ENCODE measurements around the gene IGLL5. TPM values are rescaled to one million over a fixed set of nuclear protein-coding genes. Genes with fewer than 3 reads are reported as not detected.

IGLL5 gene
- total and polyA plus RNA-seq, 2 donors: 0.69 to 1.6 TPM

DNA sequence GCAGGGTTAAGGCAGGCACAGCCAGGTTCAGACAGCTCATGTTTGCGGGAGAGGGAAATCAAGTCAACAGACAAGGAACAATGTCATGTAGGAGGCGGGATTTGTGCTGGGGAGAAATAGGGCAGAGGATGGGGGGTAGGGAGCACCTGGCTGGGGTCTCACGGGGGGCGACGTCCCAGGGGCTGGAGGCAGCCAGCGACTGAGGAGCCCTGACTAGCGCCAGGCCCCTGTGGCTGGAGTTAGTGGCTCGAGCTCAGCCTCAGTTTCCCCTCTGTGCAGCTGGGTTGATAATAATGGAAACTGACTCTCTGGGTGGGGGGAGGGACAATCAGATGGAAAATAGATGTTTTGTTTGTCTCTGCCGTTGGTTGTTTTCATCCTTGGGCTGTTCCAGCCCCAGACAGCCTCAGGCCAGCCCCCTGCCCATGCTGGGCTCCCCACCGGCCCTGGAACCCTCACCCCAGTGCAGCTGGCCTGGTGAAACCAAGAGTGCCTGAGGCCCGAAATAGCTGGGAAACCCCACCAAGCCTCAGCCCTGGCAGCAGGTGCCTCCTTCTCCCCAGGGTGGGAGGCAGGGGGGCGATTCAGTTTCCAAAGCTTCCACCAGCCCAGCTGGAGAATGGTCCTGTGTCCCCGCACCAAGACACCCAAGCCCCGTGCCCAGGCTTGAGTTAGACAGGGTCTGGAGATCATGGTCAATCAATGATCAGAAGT is 44.1 kb downstream of the IGLL5 start:
- DNase-seq (ENCODE audit: extremely low spot score): no peak
- Histone ChIP-seq H3K4me3 (ENCODE audit: low read depth, low read length) (no peak overlapping the region), H3K36me3 (ENCODE audit: insufficient read depth) (no peaks in the 10 kb centered on the region), H3K27ac (ENCODE audit: low read depth) (no peak overlapping the region), H3K4me1 (ENCODE audit: insufficient read depth) (no peaks in the 10 kb centered on the region)
- WGBS: 89% methylated on average over 14 of the region's 14 CpGs

DNA sequence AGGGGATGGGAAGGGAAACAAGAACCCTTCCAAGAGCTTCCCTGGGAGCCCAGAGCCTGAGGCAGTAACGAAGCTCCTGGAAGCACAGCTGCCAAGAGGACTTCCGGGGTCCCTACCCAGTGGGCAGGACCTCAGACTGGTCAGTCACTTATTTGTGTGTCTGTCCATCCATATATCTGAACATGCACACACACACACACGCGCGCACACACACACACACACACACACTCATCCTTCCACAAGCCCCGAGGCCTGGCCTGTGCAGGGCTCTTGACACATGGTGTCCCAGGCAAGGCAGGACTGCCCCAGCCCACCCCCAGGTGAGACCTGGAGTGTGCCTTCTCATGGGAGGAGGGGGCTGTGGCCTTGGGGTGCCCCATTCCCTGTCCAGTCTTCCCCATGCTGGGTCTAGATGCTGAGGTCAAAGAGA is 44.9 kb downstream of the IGLL5 start:
- no peak for DNase-seq (ENCODE audit: extremely low spot score)
- no peak overlapping the region for H3K4me3 ChIP-seq (ENCODE audit: low read depth, low read length)
- H3K4me1 ChIP-seq (ENCODE audit: insufficient read depth): no peaks in the 10 kb centered on the region
- WGBS: 73% methylated on average over 6 of the region's 6 CpGs
- no peaks in the 10 kb centered on the region for H3K36me3 ChIP-seq (ENCODE audit: insufficient read depth)
- no peak overlapping the region for H3K27ac ChIP-seq (ENCODE audit: low read depth)

DNA sequence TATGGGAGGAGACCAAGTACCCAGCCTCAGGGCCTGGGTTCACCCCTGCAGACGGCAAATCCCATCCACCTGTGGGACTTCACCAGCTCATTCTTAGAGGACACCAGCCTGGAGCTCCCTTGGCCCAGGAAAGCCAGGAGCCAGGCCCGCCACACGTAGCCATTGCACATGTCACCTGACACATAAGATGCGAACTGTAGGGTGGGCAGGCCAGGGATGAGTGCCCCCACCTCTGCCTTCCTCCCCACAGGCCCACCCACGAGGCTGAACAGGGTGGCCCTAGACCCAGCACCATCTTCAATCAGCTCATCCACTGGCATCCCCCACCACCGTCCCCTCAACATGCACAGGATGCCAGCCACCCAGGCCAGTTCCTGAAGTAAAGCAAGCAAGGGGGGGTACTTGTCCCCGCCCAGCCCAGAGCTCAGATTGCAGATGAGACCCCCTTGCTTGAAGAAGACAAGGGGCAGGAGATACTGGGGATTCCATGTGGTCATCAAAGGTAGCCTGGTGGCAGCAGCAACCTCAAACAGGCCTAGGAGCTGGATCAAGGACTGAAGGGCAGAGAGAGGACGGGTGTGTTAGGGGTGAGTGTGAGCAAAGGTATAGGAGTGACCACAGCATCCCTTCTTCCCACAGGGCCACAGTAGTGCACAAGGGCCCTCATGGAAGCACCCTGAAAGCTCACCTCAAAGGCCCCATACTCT is 45.6 kb downstream of the IGLL5 start:
- DNase-seq (ENCODE audit: extremely low spot score): no peak
- Histone ChIP-seq H3K27ac (ENCODE audit: low read depth) (no peak overlapping the region), H3K4me3 (ENCODE audit: low read depth, low read length) (no peak overlapping the region), H3K36me3 (ENCODE audit: insufficient read depth) (no peaks in the 10 kb centered on the region), H3K4me1 (ENCODE audit: insufficient read depth) (no peaks in the 10 kb centered on the region)
- 95% methylated on average over 8 of the region's 8 CpGs for WGBS

GRCh38 chr22:22933807-22934542 is 46.4 kb downstream of the IGLL5 start:
- WGBS: 88% methylated on average over 10 of the region's 10 CpGs
- Histone ChIP-seq H3K4me3 (ENCODE audit: low read depth, low read length) (no peak overlapping the region), H3K27ac (ENCODE audit: low read depth) (no peak overlapping the region), H3K4me1 (ENCODE audit: insufficient read depth) (no peaks in the 10 kb centered on the region), H3K36me3 (ENCODE audit: insufficient read depth) (no peaks in the 10 kb centered on the region)
- DNase-seq (ENCODE audit: extremely low spot score): no peak

DNA sequence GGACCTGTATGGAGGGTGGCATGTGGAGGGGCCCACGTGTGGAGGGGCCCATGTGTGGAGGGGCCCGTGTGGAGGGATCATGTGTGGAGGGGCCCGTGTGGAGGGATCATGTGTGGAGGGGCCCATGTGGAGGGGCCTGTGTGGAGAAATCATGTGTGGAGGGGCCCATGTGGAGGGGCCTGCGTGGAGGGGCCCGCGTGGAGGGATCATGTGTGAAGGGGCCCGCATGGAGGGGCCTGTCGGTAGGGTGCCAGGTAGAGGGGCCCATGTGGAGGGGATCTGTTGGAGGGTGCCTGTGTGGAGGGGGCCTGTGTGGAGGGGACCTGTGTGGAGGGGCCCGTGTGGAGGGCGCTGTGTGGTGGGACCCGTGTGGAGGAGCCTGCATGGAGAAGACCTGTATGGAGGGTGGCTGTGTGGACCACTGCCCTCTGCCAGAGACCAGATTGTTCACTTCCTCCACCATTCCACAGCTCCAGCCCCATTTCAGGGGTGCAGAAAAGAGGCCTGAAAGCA is 47.0 kb downstream of the IGLL5 start:
- Histone ChIP-seq H3K36me3 (ENCODE audit: insufficient read depth) (no peaks in the 10 kb centered on the region), H3K4me1 (ENCODE audit: insufficient read depth) (no peaks in the 10 kb centered on the region), H3K4me3 (ENCODE audit: low read depth, low read length) (no peak overlapping the region), H3K27ac (ENCODE audit: low read depth) (no peak overlapping the region)
- no peak for DNase-seq (ENCODE audit: extremely low spot score)
- 85% methylated on average over 11 of the region's 11 CpGs for WGBS

GRCh38 chr22:22935056-22935545 is 47.5 kb downstream of the IGLL5 start:
- 90% methylated on average over 3 of the region's 3 CpGs for WGBS
- Histone ChIP-seq H3K4me1 (ENCODE audit: insufficient read depth) (no peaks in the 10 kb centered on the region), H3K36me3 (ENCODE audit: insufficient read depth) (no peaks in the 10 kb centered on the region), H3K4me3 (ENCODE audit: low read depth, low read length) (no peak overlapping the region), H3K27ac (ENCODE audit: low read depth) (no peak overlapping the region)
- no peak for DNase-seq (ENCODE audit: extremely low spot score)

GRCh38 chr22:22935546-22936157 is 48.0 kb downstream of the IGLL5 start:
- WGBS: 73% methylated on average over 4 of the region's 4 CpGs
- H3K36me3 ChIP-seq (ENCODE audit: insufficient read depth): no peaks in the 10 kb centered on the region
- DNase-seq (ENCODE audit: extremely low spot score): no peak
- no peak overlapping the region for H3K4me3 ChIP-seq (ENCODE audit: low read depth, low read length)
- H3K4me1 ChIP-seq (ENCODE audit: insufficient read depth): no peaks in the 10 kb centered on the region
- H3K27ac ChIP-seq (ENCODE audit: low read depth): no peak overlapping the region

GRCh38 chr22:22936180-22936914 is 48.7 kb downstream of the IGLL5 start:
- Histone ChIP-seq H3K27ac (ENCODE audit: low read depth) (no peak overlapping the region), H3K4me1 (ENCODE audit: insufficient read depth) (no peaks in the 10 kb centered on the region), H3K4me3 (ENCODE audit: low read depth, low read length) (no peak overlapping the region), H3K36me3 (ENCODE audit: insufficient read depth) (no peaks in the 10 kb centered on the region)
- WGBS: 89% methylated on average over 15 of the region's 15 CpGs
- no peak for DNase-seq (ENCODE audit: extremely low spot score)

DNA sequence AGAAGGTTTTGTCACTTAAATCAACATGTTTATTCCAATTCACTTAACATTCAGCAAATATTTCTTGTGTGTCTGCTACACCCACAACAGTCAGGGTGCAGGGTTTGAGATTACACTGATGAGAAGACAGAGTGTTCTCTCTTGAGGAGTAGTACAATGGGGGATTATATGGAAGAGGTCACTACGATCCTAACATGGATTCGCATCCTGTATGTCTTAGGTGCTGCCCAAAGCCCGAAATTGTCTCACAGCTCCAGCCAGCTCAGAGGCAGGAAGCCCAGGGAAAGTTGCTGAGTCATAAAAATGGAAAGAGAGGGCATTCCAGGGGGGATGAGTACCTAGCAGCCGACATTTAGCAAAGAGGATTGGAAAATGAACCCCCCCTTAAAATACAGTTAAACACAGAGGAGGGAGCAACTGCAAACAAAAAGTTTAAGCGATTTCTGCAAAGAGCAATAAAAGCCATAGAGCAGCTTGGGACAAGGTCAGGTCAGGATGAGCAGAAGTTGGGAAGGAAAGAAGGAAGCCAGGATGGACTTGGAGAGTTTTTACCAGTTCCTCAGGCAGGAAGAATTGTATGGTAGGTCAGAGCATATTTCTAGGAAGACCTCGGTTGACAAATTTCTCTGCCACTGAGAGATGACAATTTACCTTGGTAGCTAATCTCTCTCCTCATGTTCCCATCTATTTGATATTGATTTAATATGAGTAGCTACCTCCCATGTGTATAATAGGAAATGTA is 49.5 kb downstream of the IGLL5 start:
- no peak for DNase-seq (ENCODE audit: extremely low spot score)
- H3K4me1 ChIP-seq (ENCODE audit: insufficient read depth): no peaks in the 10 kb centered on the region
- H3K4me3 ChIP-seq (ENCODE audit: low read depth, low read length): no peak overlapping the region
- WGBS: 67% methylated on average over 6 of the region's 6 CpGs
- no peak overlapping the region for H3K27ac ChIP-seq (ENCODE audit: low read depth)
- no peaks in the 10 kb centered on the region for H3K36me3 ChIP-seq (ENCODE audit: insufficient read depth)

DNA sequence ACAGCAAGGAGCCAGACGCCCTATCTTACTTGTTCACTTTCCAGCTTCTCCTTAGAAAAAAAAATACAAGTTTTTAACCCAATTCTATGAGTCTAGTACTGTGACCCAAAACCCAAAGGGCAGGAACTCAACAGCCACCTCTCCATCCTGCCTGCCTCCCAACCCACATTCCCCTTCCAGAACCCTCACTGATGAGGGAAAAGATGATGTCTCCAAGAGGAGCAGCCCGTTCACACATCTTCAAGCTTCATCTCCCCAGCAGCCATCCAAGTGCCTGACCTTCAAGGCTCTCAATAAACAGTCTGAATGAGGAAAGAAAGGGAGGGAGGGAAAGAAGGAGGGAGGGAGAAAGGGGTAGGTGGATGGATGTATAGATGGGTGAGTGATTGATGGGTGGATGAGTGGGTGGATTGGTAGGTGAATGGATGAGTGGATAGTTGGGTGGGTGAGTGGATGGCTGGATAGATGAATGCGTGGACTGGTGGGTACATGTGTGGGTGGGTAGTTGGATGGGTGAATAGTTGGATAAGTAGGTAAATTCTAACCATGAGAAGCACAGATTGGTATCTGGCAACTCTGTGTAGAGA is 50.4 kb downstream of the IGLL5 start:
- Histone ChIP-seq H3K4me3 (ENCODE audit: low read depth, low read length) (no peak overlapping the region), H3K4me1 (ENCODE audit: insufficient read depth) (no peaks in the 10 kb centered on the region), H3K36me3 (ENCODE audit: insufficient read depth) (no peaks in the 10 kb centered on the region), H3K27ac (ENCODE audit: low read depth) (no peak overlapping the region)
- WGBS: 88% methylated on average over 3 of the region's 3 CpGs
- no peak for DNase-seq (ENCODE audit: extremely low spot score)

DNA sequence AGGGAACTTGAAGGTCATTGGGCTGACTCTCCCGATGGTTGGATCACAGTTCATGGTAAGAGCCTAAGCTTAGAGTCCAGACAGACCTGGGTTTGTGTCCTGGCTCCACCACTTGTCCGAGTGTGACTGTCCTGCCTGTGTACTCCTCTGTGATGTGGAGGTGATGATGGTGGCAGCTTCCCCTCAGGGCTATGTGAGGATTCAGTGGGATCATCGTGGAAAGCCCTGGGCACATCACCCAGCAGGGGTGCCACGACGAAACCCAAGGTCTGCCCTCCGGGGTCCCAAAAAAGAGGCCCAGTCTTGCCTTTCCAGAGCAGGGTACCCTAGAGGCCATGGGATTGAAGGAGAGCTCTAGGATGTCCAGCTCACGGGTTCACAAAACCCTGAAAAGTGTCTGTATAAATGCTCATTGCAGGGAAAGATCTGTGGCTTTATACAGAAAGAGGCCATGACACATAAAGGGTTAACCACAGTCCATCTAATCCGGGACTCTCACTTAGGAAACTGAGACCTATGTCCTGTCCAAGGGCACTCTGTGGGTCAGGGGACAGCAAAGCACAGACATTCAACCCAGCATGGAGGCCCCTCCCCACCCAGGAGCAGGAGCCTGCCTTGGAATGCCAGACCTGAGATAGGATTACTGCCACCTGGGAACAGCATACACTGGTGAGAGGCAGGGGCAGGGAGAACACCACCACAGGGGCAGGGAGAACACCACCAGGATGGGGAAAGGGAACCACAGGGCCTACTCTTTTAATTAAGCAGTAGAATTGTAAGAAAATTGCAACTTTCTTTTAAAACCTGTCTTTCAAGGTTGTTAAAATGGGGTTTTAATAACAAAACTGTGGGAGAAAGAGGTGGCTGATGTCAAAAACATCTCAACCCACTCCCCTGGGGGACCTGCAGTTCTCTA is 51.3 kb downstream of the IGLL5 start:
- 81% methylated on average over 8 of the region's 8 CpGs for WGBS
- no peaks in the 10 kb centered on the region for H3K36me3 ChIP-seq (ENCODE audit: insufficient read depth)
- DNase-seq (ENCODE audit: extremely low spot score): no peak
- H3K4me1 ChIP-seq (ENCODE audit: insufficient read depth): no peaks in the 10 kb centered on the region
- no peak overlapping the region for H3K4me3 ChIP-seq (ENCODE audit: low read depth, low read length)
- no peak overlapping the region for H3K27ac ChIP-seq (ENCODE audit: low read depth)
